DND-41 (cell line): Measurements from ENCODE around the gene PELI2.

Source experiments
- ATAC-seq: fragments of 200-7000 bp; cut with Tn5 transposase; 3 replicates; pipeline ENCODE4 v1.9.1; 2021; ENCODE audit warnings: low read depth; ENCODE audit not compliant: insufficient read depth
- DNase-seq: peaks from one replicate; pipeline ENCODE4 v3.0.0-alpha.2; 2020
- H2AFZ ChIP-seq: 2 replicates; pipeline ENCODE4 v1.6.0; 2012; ENCODE audit warnings: low read depth, low read length
- H3K27ac ChIP-seq: 2 replicates; pipeline ENCODE4 v1.5.1; 2012; ENCODE audit warnings: low read length, inconsistent platforms
- H3K27me3 ChIP-seq: fragments of 200-600 bp; sonication (generic); 2 replicates; pipeline ENCODE4 v1.6.0; 2012; ENCODE audit warnings: low read length, mild to moderate bottlenecking, inconsistent platforms; ENCODE audit not compliant: insufficient read depth, poor library complexity
- H3K36me3 ChIP-seq: 2 replicates; pipeline ENCODE4 v1.5.1; 2012; ENCODE audit warnings: low read length, inconsistent platforms; ENCODE audit not compliant: insufficient read depth
- H3K4me1 ChIP-seq: 2 replicates; pipeline ENCODE4 v1.5.1; 2012; ENCODE audit warnings: mild to moderate bottlenecking, low read length; ENCODE audit not compliant: insufficient read depth
- H3K4me2 ChIP-seq: 2 replicates; pipeline ENCODE4 v1.6.0; 2012; ENCODE audit warnings: mild to moderate bottlenecking, moderate library complexity, low read length, inconsistent platforms; ENCODE audit not compliant: insufficient read depth
- H3K4me3 ChIP-seq, 2 experiments: fragments of 200-600 bp in 1 of 2; shearing (Covaris generic) in 1 of 2; 2 replicates each; pipeline ENCODE4 v1.5.1; 2012 to 2016; ENCODE audit warnings: inconsistent platforms in 2 of 2, low read length in 2 of 2, mild to moderate bottlenecking in 2 of 2, low read depth in 1 of 2, moderate library complexity in 1 of 2
- H3K79me2 ChIP-seq: 2 replicates; pipeline ENCODE4 v1.6.0; 2012; ENCODE audit warnings: low read length, inconsistent platforms; ENCODE audit not compliant: insufficient read depth
- H3K9ac ChIP-seq: 2 replicates; pipeline ENCODE4 v1.6.0; 2012; ENCODE audit warnings: low read depth, mild to moderate bottlenecking, inconsistent platforms, low read length, moderate library complexity
- H3K9me3 ChIP-seq: 2 replicates; pipeline ENCODE4 v1.5.1; 2012; ENCODE audit warnings: low read length, moderate library complexity, mild to moderate bottlenecking, inconsistent platforms; ENCODE audit not compliant: insufficient read depth, severe bottlenecking
- H4K20me1 ChIP-seq: 2 replicates; pipeline ENCODE4 v1.6.0; 2012; ENCODE audit warnings: low read length; ENCODE audit not compliant: insufficient read depth
- CTCF ChIP-seq: IDR thresholded peaks from 2 replicates; pipeline ENCODE4 v1.5.1; 2012; ENCODE audit warnings: borderline replicate concordance, low read length, moderate library complexity, mild to moderate bottlenecking; ENCODE audit not compliant: poor library complexity, severe bottlenecking; ENCODE audit errors: extremely low read depth
- EZH2 ChIP-seq: IDR thresholded peaks from 3 replicates; pipeline ENCODE4 v1.6.1; 2012; ENCODE audit warnings: borderline replicate concordance, low read depth, mild to moderate bottlenecking, moderate library complexity, low read length, inconsistent platforms; ENCODE audit not compliant: severe bottlenecking

The PELI2 gene

DNA sequence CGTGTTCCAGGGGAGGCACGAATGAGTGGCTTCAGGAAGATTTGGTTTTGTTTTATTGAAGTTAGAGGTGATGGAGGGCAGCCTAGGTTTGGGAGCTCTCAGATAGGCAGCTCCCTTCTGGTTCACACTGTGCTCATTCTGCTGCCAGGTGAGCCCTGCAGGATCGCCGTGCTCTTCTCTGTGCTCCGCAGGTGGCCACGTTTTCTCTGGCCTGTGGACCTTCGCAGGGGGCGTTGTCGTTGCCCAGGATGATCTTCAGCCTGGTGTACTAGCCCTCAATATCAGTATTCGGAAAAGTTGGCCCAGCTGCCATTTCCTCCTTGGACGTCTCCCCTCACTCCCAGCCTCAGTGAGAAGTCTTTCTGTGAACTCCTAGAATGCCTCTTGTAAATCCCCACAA, 69.5 kb downstream of the PELI2 start:
- Histone ChIP-seq H3K79me2 (peaks cover 100% of the 10 kb centered on the region), H3K4me3 (no peak overlapping the region), H4K20me1 (peaks cover 13% of the 10 kb centered on the region; the same call in 1 of the 2 replicates), H2AFZ (no peak overlapping the region), H3K27me3 (no peaks in the 10 kb centered on the region), H3K36me3 (peaks cover 19% of the 10 kb centered on the region), H3K9ac (no peak overlapping the region), H3K27ac (peak overlapping the region; percentile 17; the same call in 1 of the 2 replicates), H3K9me3 (no peaks in the 10 kb centered on the region), H3K4me2 (no peak overlapping the region), H3K4me1 (peaks cover 56% of the 10 kb centered on the region)
- ATAC-seq (no peak), DNase-seq (no peak)
- TF ChIP-seq CTCF (no peak), EZH2 (no peak)

GRCh38 chr14:56189307-56189706, 71.1 kb downstream of the PELI2 start:
- H3K9ac ChIP-seq = no peak overlapping the region
- no peak for ATAC-seq
- DNase-seq = no peak
- no peak overlapping the region for H3K4me3 ChIP-seq
- H3K4me1 ChIP-seq = peaks cover 61% of the 10 kb centered on the region
- peaks cover 13% of the 10 kb centered on the region; the same call in 1 of the 2 replicates for H4K20me1 ChIP-seq
- no peaks in the 10 kb centered on the region for H3K9me3 ChIP-seq
- no peaks in the 10 kb centered on the region for H3K27me3 ChIP-seq
- no peak for TF ChIP-seq CTCF
- TF ChIP-seq EZH2 = no peak
- H3K4me2 ChIP-seq = no peak overlapping the region
- H3K36me3 ChIP-seq = peaks cover 18% of the 10 kb centered on the region
- H2AFZ ChIP-seq = no peak overlapping the region
- peaks cover 99% of the 10 kb centered on the region for H3K79me2 ChIP-seq
- H3K27ac ChIP-seq = peak overlapping the region; percentile 44; the same call in 1 of the 2 replicates

DNA sequence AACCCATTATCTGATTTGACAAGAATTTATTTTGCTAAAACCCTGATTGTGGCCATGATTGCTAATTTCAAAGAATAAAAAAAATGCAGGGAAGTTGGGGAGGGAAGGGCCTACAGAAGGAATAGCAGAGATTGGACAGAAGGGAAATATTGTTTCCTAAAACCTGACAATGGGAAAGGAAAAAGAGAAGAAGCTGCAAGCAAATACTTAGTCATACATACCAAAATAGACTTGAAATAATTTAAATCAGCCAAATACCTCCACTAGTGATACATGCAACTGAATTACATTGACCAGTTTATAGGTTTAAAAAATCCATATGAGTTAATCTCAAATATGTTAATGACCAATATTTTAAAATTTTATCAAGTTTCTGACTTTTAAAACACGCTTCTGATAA, 75.1 kb downstream of the PELI2 start:
- ATAC-seq = no peak
- peak overlapping the region; percentile 87 for H3K27ac ChIP-seq
- H3K4me1 ChIP-seq = peaks cover 77% of the 10 kb centered on the region

More for the DNA sequence above, 75.1 kb downstream of the PELI2 start:
- TF ChIP-seq CTCF (no peak), EZH2 (no peak)
- peaks cover 5% of the 10 kb centered on the region for H3K36me3 ChIP-seq
- H3K4me2 ChIP-seq = peak overlapping the region; percentile 59
- no peak overlapping the region for H2AFZ ChIP-seq
- no peak for DNase-seq
- no peaks in the 10 kb centered on the region for H3K27me3 ChIP-seq
- no peaks in the 10 kb centered on the region for H3K9me3 ChIP-seq
- peaks cover 85% of the 10 kb centered on the region for H3K79me2 ChIP-seq
- no peak overlapping the region for H3K4me3 ChIP-seq
- peaks cover 4% of the 10 kb centered on the region; the same call in 1 of the 2 replicates for H4K20me1 ChIP-seq
- peak overlapping the region; percentile 54 for H3K9ac ChIP-seq
